Fibroblast of pulmonary artery (primary cell): ENCODE measurements around the gene PHOSPHO2.
A peak's percentile ranks its signal among the peaks of the same experiment; 100 is the strongest.

Source experiments
- DNase-seq: peaks from one replicate; pipeline ENCODE4 v3.0.0-alpha.2; 2010; ENCODE audit warnings: low read depth
- H3K4me3 ChIP-seq: replicated peaks from 2 replicates; pipeline ENCODE4 v1.5.1; 2011; ENCODE audit warnings: low read depth, mild to moderate bottlenecking, control low read depth, low read length, moderate library complexity
- CTCF ChIP-seq: IDR thresholded peaks from 2 replicates; pipeline ENCODE4 v1.5.1; 2011; ENCODE audit warnings: mild to moderate bottlenecking, control low read depth, low read length, inconsistent platforms; ENCODE audit errors: missing control alignments

Gene PHOSPHO2

GRCh38 chr2:169727065-169727464 is 32.8 kb downstream of the PHOSPHO2 start:
- TF ChIP-seq CTCF, result no peak
- H3K4me3 ChIP-seq, result no peak overlapping the region
- DNase-seq, result no peak

GRCh38 chr2:169729274-169729605 is 35.0 kb downstream of the PHOSPHO2 start:
- no peak for TF ChIP-seq CTCF
- DNase-seq, result no peak
- H3K4me3 ChIP-seq, result no peak overlapping the region

DNA sequence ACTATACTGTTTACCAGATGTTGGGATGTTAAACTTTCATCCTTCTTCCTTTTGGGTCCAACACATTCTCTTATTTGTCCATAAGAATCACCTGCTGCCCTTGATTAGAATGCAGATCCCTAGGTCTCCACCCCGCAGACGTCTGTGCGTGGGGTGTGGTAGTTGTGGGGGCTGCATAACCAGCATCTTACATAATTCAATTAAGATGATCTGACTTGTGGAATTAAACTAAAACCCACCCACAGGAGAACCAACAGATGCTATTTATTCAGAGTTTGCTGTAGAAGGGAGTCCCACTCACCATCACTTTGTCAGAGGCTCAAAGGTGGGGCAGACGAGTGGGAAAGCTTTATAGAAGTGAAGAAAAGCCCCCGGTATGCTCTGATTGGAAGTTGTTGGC is 37.8 kb downstream of the PHOSPHO2 start:
- H3K4me3 ChIP-seq, result no peak overlapping the region
- no peak for DNase-seq
- TF ChIP-seq CTCF, result no peak

DNA sequence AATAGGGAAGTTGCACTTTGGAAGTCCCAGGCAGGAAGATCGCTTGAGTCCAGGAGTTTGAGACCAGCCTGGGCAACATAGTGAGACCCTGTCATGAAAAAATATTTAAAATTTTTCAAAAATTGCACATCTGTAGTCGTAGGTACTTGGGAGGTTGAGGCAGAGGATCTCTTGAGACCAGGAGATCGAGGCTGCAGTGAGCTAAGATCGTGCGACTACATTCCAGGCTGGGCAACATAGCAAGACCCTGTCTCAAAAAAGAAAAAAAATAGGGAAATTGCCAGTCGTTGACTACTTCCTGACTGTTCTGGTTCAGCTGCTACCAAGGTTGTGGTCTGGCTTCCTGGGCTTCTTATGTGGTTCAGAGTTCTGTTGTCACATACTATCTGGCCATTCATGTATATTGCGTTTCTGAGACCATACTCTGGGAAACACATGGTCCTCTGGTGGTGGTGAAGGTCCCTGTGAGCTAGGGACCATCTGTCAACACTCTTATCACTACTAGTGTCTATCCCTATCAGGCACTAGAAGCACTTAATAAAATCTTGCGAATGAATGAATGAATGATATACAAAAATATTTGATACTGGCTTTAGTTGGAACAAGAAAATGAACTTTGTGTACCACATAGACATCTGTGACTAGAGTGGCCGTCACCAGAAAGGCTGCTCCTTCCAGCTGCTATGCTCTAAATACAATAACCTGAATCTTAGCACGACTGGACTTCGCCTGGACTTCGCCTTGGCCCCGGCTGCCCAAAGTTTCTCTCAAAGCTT is 38.5 kb downstream of the PHOSPHO2 start:
- no peak for DNase-seq
- peak overlapping the region; percentile 56 for H3K4me3 ChIP-seq
- TF ChIP-seq CTCF, result no peak

DNA sequence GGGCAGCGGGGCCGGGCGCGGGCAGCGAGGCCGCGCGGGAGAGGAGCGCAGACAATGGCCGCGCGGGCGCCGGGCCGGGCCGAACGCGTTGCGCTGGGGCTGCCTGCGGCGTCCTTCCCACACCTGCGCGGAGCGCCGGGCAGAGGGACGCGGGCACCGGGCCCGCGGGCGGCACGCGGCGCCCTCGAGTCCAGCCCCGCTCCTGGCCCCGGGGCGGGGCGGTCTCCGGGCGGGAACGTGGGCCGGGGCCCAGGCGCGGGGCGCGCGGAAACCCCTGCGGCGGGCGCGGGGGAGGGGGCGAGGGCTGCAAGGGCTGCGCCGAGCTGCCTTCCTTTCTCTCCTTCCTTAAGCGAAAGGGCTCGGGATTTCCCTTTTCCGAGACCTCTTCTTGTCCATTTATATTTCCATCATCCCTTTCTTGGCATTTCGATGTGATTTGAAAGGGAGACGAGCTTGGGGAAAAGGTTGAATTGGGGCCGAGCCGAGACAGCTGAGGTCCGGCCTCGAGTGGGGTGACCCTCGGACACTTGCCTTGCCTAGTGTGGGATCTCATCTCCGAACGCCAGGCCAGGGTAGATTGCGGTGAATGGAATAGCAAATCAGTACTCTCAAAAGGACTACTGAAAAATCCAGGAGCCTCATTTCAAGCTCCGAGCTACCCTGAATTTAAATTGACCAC is 40.0 kb downstream of the PHOSPHO2 start:
- peak overlapping the region; percentile 56 for H3K4me3 ChIP-seq
- no peak for DNase-seq
- TF ChIP-seq CTCF, result no peak

- TF ChIP-seq CTCF, result no peak
- DNase-seq, result no peak
- H3K4me3 ChIP-seq, result no peak overlapping the region
These were observed 41.4 kb downstream of the PHOSPHO2 start for GRCh38 chr2:169735623-169736022.
